Fibroblast of lung (primary cell): ENCODE data around the gene NEUROD2.

Experiments used
- CTCF ChIP-seq, 2 donors: IDR thresholded peaks in 1 of 2; conservative IDR thresholded peaks in 1 of 2; 1 replicate in 1 of 2; 2 replicates in 1 of 2; pipeline ENCODE4 v1.5.1; 2011 to 2012; ENCODE audit warnings: low read length in 2 of 2, control low read depth in 1 of 2, inconsistent platforms in 1 of 2, low read depth in 1 of 2, mild to moderate bottlenecking in 1 of 2
- EZH2 ChIP-seq: IDR thresholded peaks from 2 replicates; pipeline ENCODE4 v1.5.1; 2012; ENCODE audit warnings: low read length, control low read depth, mild to moderate bottlenecking; ENCODE audit errors: missing control alignments

- TF ChIP-seq EZH2 = no peak
- TF ChIP-seq CTCF (conservative IDR thresholded peaks at IDR 0.05 in 1 of 2, IDR thresholded peaks at IDR 0.05 in 1 of 2; ENCODE audit: low read depth in 1 of 2, low read length in 2 of 2) = no peak
Measured at GRCh38 chr17:39555368-39555767, 52.4 kb downstream of the NEUROD2 start.
